MCF 10A (cell line): ENCODE measurements around the gene LRP1B. TPM values are rescaled to one million over a fixed set of nuclear protein-coding genes. Genes with fewer than 3 reads are reported as not detected.

Source experiments
- BruUV-seq: library from RNA; stranded (reverse); fragments of 400-500 nt; replicated peaks from 2 replicates; lab custom pipeline; 2021; lab: Mats Ljungman, UMichigan
- CTCF ChIA-PET: fragments of 300-600 bp; sonication (Branson Sonifier 250); formaldehyde crosslinking; extraction: SDS; loops from one replicate; lab custom pipeline; 2021; ENCODE audit warnings: antibody characterized with exemption, inconsistent platforms; lab: Yijun Ruan, JAX
- POLR2A ChIA-PET: fragments of 300-600, 350-650 bp; sonication (Branson Sonifier 250); formaldehyde crosslinking; extraction: SDS; loops from one replicate; lab custom pipeline; 2020; ENCODE audit warnings: antibody characterized with exemption, inconsistent platforms; lab: Yijun Ruan, JAX
- DNase-seq: peaks from one replicate; pipeline ENCODE4 v3.0.0-alpha.2; 2018; ENCODE audit not compliant: unreplicated experiment
- H3K27ac Mint-ChIP-seq: one replicate; pipeline ENCODE4 v1.8.0; 2022; ENCODE audit warnings: mild to moderate bottlenecking, low read depth, mixed read lengths; ENCODE audit not compliant: unreplicated experiment
- H3K27me3 Mint-ChIP-seq: one replicate; pipeline ENCODE4 v1.8.0; 2022; ENCODE audit warnings: mixed read lengths; ENCODE audit not compliant: insufficient read depth, unreplicated experiment
- H3K36me3 Mint-ChIP-seq: one replicate; pipeline ENCODE4 v1.8.0; 2022; ENCODE audit warnings: mild to moderate bottlenecking, moderate library complexity, mixed read lengths; ENCODE audit not compliant: insufficient read depth, unreplicated experiment
- H3K4me1 Mint-ChIP-seq: one replicate; pipeline ENCODE4 v1.8.0; 2022; ENCODE audit warnings: mixed read lengths; ENCODE audit not compliant: insufficient read depth, unreplicated experiment
- H3K4me3 Mint-ChIP-seq: one replicate; pipeline ENCODE4 v1.8.0; 2022; ENCODE audit warnings: mild to moderate bottlenecking, moderate library complexity, mixed read lengths; ENCODE audit not compliant: unreplicated experiment
- H3K9me3 Mint-ChIP-seq: one replicate; pipeline ENCODE4 v1.8.0; 2022; ENCODE audit warnings: mixed read lengths; ENCODE audit not compliant: unreplicated experiment
- CTCF ChIP-seq: fragments of 200-600 bp; IDR thresholded peaks from one replicate; pipeline ENCODE4 v1.8.0; 2022; ENCODE audit warnings: antibody characterized with exemption, mild to moderate bottlenecking; ENCODE audit not compliant: unreplicated experiment
- intact Hi-C: fragments of 100-400 bp; cut with micrococcal nuclease; formaldehyde crosslinking; loops from 2 replicates; pipeline ENCODE4 v1.14.1; 2022
- total RNA-seq: library from RNA; stranded (reverse); gene quantifications from 2 replicates; pipeline ENCODE4 v1.2.3, GENCODE V29; 2022

Gene LRP1B
- total RNA-seq, 1 experiment from 2014 or later: not detected

- no peak overlapping the region for H3K27ac Mint-ChIP-seq
- TF ChIP-seq CTCF: no peak
- no peak overlapping the region for H3K4me3 Mint-ChIP-seq
- no peaks in the 10 kb centered on the region for H3K4me1 Mint-ChIP-seq
- H3K9me3 Mint-ChIP-seq: no peaks in the 10 kb centered on the region
- peak; percentile 21 for DNase-seq
- no TSS peak for BruUV-seq
- H3K36me3 Mint-ChIP-seq: no peaks in the 10 kb centered on the region
- intact Hi-C loops: no loop called here
- ChIA-PET CTCF (interaction anchor here (0.5 to 0.7 kb wide), 2 partner anchors 9 to 185 kb away, joined by 3 read pairs; no protein-coding TSS in a partner anchor), POLR2A (interaction anchor here (0.6 kb wide), 1 partner anchor 8 kb away, joined by 5 read pairs; no protein-coding TSS in a partner anchor)
- no peaks in the 10 kb centered on the region for H3K27me3 Mint-ChIP-seq
These were observed 1142.2 kb downstream of the LRP1B start for GRCh38 chr2:140988597-140988996.

DNA sequence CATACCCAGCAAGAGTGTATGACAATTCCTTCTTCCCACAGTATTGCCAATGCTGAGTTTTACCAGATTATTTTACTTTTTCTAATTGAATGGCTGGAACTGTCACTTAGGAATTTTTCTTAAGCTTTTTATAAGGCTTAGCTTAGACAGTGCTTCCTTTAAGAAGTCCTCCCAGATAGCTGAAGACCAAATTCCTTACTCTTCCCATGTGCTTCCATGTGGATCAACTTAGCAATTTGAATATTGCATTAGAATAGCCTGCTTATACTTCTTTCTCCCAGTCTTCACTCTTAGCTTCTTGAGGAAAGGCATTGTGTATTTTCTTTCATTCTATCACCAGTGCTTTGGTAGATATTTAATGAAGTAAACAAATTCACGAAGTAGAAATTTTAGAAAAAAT is 1144.4 kb downstream of the LRP1B start:
- H3K36me3 Mint-ChIP-seq: no peaks in the 10 kb centered on the region
- no peak overlapping the region for H3K4me3 Mint-ChIP-seq
- DNase-seq: no peak
- ChIA-PET CTCF (no interaction called here), POLR2A (no interaction called here)
- no peak overlapping the region for H3K27ac Mint-ChIP-seq
- intact Hi-C loops: no loop called here
- no TSS peak for BruUV-seq
- H3K4me1 Mint-ChIP-seq: no peaks in the 10 kb centered on the region
- no peaks in the 10 kb centered on the region for H3K9me3 Mint-ChIP-seq
- no peak for TF ChIP-seq CTCF
- no peaks in the 10 kb centered on the region for H3K27me3 Mint-ChIP-seq

DNA sequence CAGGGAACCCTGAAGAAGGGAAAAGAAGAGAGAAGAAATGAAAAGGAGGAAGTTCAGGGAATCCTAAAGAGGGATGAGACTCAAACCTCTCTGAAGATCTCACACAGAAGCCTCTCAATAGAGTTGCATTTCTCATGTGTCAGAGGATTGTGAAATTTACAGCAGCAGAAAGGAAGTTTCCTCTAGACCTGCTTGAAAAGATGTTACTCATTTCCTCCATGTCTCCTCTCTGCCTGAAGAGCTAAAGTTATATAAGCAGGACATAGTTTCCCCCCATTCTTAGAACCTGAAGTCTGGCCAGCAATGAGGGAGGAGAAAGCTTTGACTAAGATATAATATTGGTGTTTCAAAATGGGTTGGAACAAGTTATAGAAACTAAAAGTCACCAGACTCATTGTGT is 1155.6 kb downstream of the LRP1B start:
- peaks cover 6% of the 10 kb centered on the region for H3K4me1 Mint-ChIP-seq
- no peaks in the 10 kb centered on the region for H3K27me3 Mint-ChIP-seq
- no TSS peak for BruUV-seq
- H3K36me3 Mint-ChIP-seq: no peaks in the 10 kb centered on the region
- ChIA-PET POLR2A (no interaction called here), CTCF (interaction anchor here (0.7 kb wide), 1 partner anchor 17 kb away, joined by 3 read pairs; no protein-coding TSS in a partner anchor)
- H3K9me3 Mint-ChIP-seq: no peaks in the 10 kb centered on the region
- no peak for TF ChIP-seq CTCF
- H3K4me3 Mint-ChIP-seq: no peak overlapping the region
- peak; percentile 21 for DNase-seq
- intact Hi-C loops: no loop called here
- no peak overlapping the region for H3K27ac Mint-ChIP-seq

DNA sequence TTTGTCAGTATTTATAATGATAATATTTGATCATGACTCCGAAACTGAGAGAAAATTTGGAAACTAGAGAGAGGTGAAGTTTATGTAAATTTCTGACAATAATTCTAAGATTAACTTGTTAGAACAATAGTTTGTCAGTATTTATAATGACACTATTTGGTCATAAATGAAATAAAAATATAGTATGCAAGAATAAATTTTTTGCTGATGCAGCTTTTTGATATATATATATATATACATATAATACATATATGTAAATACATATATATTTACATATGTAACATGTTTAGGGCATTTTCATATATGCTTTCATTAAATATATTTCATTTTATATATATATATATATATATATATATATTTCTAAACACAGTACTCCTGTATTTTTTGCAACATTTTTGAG is 1158.1 kb downstream of the LRP1B start:
- H3K9me3 Mint-ChIP-seq: no peaks in the 10 kb centered on the region
- ChIA-PET POLR2A (no interaction called here), CTCF (interaction anchor here (0.7 kb wide), 1 partner anchor 328 kb away, joined by 3 read pairs; no protein-coding TSS in a partner anchor)
- no peaks in the 10 kb centered on the region for H3K27me3 Mint-ChIP-seq
- TF ChIP-seq CTCF: no peak
- DNase-seq: no peak
- no TSS peak for BruUV-seq
- H3K4me3 Mint-ChIP-seq: no peak overlapping the region
- H3K27ac Mint-ChIP-seq: no peak overlapping the region
- H3K36me3 Mint-ChIP-seq: no peaks in the 10 kb centered on the region
- intact Hi-C loops: no loop called here
- peaks cover 6% of the 10 kb centered on the region for H3K4me1 Mint-ChIP-seq
